Lower leg skin (tissue), 4 donors: ENCODE measurements around the gene NFIB. TPM values are rescaled to one million over a fixed set of nuclear protein-coding genes. Genes with fewer than 3 reads are reported as not detected.

Source experiments
- DNase-seq, 2 donors: peaks; one replicate each; pipeline ENCODE4 v3.0.0-alpha.2; 2019; ENCODE audit warnings: low spot score in 2 of 2
- H3K4me3 ChIP-seq: fragments of 200-600 bp; sonication (generic); 2 replicates; pipeline ENCODE4 v1.5.1; 2017; ENCODE audit warnings: mild to moderate bottlenecking, low read depth; ENCODE audit not compliant: poor library complexity, severe bottlenecking
- POLR2A ChIP-seq, 2 donors: fragments of 450-650 bp; IDR thresholded peaks; one replicate each; pipeline ENCODE4 v1.6.1; 2016 to 2017; ENCODE audit warnings: antibody characterized with exemption in 2 of 2, mild to moderate bottlenecking in 1 of 2, moderate library complexity in 1 of 2
- WGBS, 2 donors: methylation state at CpG; one replicate each; pipeline ENCODE4 v1.1.5; 2018; 5-methylcytosine and 5-hydroxymethylcytosine counted together
- intact Hi-C: fragments of 100-400 bp; cut with DNase I; formaldehyde crosslinking; loops from one replicate; pipeline ENCODE4 v1.15.0; 2023; ENCODE audit warnings: low total_unique reads
- total RNA-seq, 4 donors: library from RNA; depleted of rRNA; stranded (reverse); fragments of >200 nt; gene quantifications; one replicate each; pipeline ENCODE4 v1.1.0, GENCODE V29; 2016
- TF ChIP-seq, protein P1 (sequence below), 3 donors: fragments of 450-650 bp; IDR thresholded peaks; one replicate each; pipeline ENCODE4 v1.5.1; 2016; ENCODE audit warnings: antibody characterized with exemption in 3 of 3, mild to moderate bottlenecking in 3 of 3, moderate library complexity in 2 of 3

The NFIB gene
- total RNA-seq, 4 donors from 2014 or later, result 68.2 to 145 (median 78.6) TPM

DNA sequence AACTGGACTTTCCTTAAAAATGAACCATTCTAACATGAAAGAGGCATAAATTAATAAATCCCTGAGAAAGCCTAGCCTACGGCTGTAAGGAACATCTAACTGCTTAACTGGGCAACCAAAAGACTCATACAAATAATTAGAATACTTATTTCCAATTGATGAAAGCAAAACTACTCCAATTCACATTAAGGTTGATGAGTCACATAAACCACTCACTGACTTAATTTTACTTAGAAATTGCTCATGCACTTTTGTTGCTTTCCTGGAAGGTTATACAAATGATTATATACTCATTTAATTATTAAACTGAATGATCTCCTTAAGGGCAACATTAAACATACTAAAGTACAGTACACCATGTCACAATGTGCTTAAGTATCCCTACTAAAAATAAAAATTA is 101.9 kb downstream of the NFIB start:
- intact Hi-C loops, result no loop called here
- WGBS, 2 donors, result 33 to 46% methylated on average over 1 of the region's 1 CpG
- H3K4me3 ChIP-seq, result no peak overlapping the region
- TF ChIP-seq, protein P1, sequence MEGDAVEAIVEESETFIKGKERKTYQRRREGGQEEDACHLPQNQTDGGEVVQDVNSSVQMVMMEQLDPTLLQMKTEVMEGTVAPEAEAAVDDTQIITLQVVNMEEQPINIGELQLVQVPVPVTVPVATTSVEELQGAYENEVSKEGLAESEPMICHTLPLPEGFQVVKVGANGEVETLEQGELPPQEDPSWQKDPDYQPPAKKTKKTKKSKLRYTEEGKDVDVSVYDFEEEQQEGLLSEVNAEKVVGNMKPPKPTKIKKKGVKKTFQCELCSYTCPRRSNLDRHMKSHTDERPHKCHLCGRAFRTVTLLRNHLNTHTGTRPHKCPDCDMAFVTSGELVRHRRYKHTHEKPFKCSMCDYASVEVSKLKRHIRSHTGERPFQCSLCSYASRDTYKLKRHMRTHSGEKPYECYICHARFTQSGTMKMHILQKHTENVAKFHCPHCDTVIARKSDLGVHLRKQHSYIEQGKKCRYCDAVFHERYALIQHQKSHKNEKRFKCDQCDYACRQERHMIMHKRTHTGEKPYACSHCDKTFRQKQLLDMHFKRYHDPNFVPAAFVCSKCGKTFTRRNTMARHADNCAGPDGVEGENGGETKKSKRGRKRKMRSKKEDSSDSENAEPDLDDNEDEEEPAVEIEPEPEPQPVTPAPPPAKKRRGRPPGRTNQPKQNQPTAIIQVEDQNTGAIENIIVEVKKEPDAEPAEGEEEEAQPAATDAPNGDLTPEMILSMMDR (IDR thresholded peaks at IDR 0.05), result no peak
- no peak for TF ChIP-seq POLR2A (IDR thresholded peaks at IDR 0.05)
- DNase-seq, result no peak

DNA sequence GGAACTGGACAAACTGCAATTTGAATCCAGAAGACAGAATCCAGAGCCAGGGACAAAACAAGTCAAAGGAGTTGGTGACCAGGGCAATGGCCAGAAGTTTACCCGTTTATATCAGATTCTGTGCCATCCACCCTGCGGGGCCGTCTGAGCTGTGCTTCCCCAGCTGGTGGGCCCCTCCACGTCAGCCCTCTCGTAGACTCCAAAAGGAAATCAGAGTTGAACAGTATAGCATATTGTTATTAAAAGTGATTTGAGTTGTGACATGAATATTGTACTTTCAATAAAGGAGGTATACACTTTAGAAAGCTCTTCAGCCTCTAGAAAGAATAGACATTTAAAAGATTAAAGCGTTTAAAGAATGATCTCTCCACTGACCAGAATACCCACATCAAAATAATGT is 102.4 kb downstream of the NFIB start:
- 68 to 74% methylated on average over 6 of the region's 6 CpGs for WGBS, 2 donors
- intact Hi-C loops, result no loop called here

DNA sequence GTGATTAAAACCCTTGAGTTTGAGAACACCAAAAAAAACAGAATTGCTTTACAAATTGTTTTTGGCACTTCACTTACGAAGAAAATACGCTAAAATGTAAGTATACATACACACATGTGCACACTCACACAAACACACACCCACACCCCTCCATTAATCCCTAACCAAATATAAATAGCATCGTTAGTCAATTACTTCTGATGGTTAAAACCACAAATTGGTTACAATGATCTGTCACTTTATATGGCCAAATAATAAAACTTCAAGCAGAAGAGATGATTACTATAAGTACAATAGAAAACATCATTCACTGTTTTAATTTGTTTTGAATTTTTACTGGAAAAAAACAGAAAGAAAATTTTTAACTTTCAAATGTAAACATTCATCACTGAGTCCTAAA is 103.5 kb downstream of the NFIB start:
- TF ChIP-seq, protein P1 (IDR thresholded peaks at IDR 0.05), result no peak
- TF ChIP-seq POLR2A (IDR thresholded peaks at IDR 0.05), result no peak
- 60 to 72% methylated on average over 3 of the region's 3 CpGs for WGBS, 2 donors
- no peak overlapping the region for H3K4me3 ChIP-seq
- intact Hi-C loops, result no loop called here
- DNase-seq, result no peak

More for the DNA sequence above, 102.4 kb downstream of the NFIB start:
- DNase-seq, result no peak
- TF ChIP-seq, protein P1 (IDR thresholded peaks at IDR 0.05), result no peak
- TF ChIP-seq POLR2A (IDR thresholded peaks at IDR 0.05), result no peak
- no peak overlapping the region for H3K4me3 ChIP-seq

DNA sequence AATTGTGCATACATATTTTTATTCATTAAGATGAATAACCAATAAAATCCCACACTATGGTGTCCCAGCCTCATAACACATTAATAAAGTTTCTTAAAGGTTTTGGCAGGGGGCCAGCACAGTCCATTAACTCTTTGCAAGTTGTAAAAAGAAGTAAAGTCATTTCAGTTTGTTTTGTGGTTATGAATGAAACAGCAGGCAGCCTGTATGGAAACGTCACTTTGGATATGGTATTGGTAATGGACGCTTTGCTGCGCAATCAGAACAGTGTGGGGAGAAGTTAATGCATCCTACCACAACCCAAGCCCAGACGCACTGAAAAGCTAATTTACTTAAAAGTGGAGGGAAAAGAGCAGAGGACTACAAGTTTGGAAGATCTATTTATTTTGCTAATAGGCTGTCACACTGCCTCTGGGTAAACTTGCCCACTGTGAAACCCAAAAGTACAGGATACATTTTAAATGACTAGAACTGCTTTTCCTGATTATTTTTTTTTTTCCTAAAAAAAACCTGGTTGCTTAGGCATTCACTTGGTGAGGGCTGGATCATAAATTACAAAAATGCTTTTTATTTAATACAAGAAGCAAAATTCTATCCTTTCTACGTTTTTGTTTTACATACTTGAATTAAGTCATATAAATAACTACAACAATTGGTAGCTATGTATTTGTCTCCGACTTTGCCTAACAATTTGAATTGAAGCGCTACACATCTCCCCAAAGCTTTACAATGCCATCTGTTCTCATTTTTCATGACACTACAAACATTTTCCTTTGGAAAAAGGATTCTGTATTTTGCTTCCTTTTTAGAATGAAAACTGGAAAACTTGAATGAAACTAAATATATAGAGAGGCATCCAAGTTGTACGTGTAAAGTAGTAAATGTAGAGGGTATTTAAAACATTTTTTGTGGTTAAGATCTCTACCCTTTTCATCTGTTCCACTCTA is 104.3 kb downstream of the NFIB start:
- 73 to 74% methylated on average over 8 of the region's 8 CpGs for WGBS, 2 donors
- TF ChIP-seq POLR2A (IDR thresholded peaks at IDR 0.05), result no peak
- TF ChIP-seq, protein P1 (IDR thresholded peaks at IDR 0.05), result no peak
- intact Hi-C loops, result no loop called here
- H3K4me3 ChIP-seq, result no peak overlapping the region
- no peak for DNase-seq

DNA sequence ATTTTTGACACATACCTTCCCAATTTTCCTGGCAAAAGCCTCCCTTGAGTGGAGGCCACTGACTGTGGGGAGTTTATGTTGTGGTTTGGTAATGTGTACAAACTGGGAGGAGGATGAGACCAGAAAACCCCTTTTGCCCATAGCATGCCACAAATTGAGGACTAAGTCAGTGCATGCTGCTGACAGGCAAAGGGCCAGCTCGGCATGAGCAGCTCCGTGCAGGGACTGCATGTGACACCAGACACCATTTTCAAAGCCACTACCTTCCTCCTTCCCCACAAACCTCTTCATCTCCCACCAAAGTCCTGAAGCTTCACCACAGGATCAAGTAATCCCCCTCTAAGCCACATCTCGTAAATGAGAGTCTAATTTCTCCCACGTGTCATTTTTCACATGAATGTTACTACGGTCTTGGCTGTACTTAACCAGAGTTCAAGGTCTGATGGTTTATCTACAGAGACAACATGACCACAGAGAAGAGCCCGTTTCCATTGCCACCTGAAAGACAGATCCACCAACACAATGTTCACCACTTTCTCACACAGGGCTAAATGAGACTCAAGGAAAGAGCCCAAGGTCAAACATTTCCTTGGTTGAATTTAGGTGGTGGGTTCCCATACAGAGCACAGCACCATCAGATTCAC is 106.5 kb downstream of the NFIB start:
- TF ChIP-seq POLR2A (IDR thresholded peaks at IDR 0.05), result no peak
- TF ChIP-seq, protein P1 (IDR thresholded peaks at IDR 0.05), result no peak
- 67 to 77% methylated on average over 6 of the region's 6 CpGs for WGBS, 2 donors
- no peak for DNase-seq
- H3K4me3 ChIP-seq, result no peak overlapping the region
- intact Hi-C loops, result no loop called here
